BLaER1 (cell line): ENCODE results near the gene SIRPD.

Source experiments
- H3K27ac ChIP-seq: shearing (Covaris generic); formaldehyde crosslinking; 2 replicates; pipeline ENCODE4 v1.8.1; 2022
- H3K27me3 ChIP-seq: shearing (Covaris generic); formaldehyde crosslinking; 2 replicates; pipeline ENCODE4 v1.8.1; 2022
- H3K36me3 ChIP-seq: shearing (Covaris generic); formaldehyde crosslinking; 2 replicates; pipeline ENCODE4 v1.8.1; 2022
- H3K4me1 ChIP-seq: shearing (Covaris generic); formaldehyde crosslinking; 2 replicates; pipeline ENCODE4 v1.8.1; 2022
- H3K4me2 ChIP-seq: shearing (Covaris generic); formaldehyde crosslinking; 2 replicates; pipeline ENCODE4 v1.8.1; 2022
- H3K4me3 ChIP-seq: shearing (Covaris generic); formaldehyde crosslinking; 2 replicates; pipeline ENCODE4 v1.8.1; 2022
- H3K9ac ChIP-seq: shearing (Covaris generic); formaldehyde crosslinking; 2 replicates; pipeline ENCODE4 v1.8.1; 2022
- H3K9me3 ChIP-seq: shearing (Covaris generic); formaldehyde crosslinking; 2 replicates; pipeline ENCODE4 v1.8.1; 2022
- H4K20me1 ChIP-seq: shearing (Covaris generic); formaldehyde crosslinking; 2 replicates; pipeline ENCODE4 v1.8.1; 2022
- Cebpa-rat ChIP-seq: shearing (Covaris generic); IDR thresholded peaks from 2 replicates; pipeline ENCODE4 v1.8.1; 2022

The SIRPD gene

DNA sequence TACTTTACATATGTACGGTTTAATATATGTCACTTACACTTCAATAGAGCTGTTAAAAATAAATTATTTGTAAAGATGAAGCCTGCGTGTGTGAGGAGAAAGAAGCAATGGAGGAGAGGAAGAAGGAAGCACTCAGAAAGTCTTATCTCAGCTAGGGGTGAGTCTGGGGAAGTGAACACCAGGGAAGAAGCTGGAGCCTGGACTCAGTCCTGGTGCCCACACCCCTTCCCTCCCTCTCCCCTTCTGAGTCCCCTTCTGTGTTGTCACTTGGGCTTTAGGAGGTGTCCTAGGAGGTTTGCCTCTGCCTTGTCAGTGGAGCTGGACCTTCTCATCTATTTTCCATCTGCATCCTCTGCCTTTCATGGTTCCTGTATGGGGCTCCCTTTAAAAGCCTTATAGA is 68.2 kb downstream of the SIRPD start:
- Histone ChIP-seq H3K27ac (no peak overlapping the region), H3K27me3 (no peaks in the 10 kb centered on the region), H3K36me3 (no peaks in the 10 kb centered on the region), H3K4me1 (peaks cover 39% of the 10 kb centered on the region), H3K4me2 (no peak overlapping the region), H3K9ac (no peak overlapping the region), H4K20me1 (no peaks in the 10 kb centered on the region), H3K9me3 (peaks cover 6% of the 10 kb centered on the region), H3K4me3 (no peak overlapping the region)
- TF ChIP-seq Cebpa-rat: no peak

DNA sequence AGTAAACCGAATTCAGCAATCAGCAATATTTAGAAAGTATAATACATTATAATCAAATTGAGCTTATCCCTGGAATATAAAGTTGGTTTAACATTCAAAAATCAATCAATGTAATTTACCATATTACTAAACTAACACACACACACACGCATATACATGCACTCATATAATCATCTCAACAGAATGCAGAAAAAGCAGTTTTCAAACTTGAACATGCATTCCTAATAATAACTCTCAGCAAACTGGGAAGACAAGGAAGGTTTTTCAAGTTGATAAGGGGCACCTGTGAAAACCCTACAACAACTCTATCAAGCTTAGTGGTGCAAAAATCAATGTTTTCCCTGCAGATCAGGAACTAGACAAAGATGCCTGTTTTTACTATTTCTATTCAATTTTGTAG is 70.9 kb downstream of the SIRPD start:
- Histone ChIP-seq H3K9me3 (peaks cover 6% of the 10 kb centered on the region), H3K27ac (no peak overlapping the region), H4K20me1 (no peaks in the 10 kb centered on the region), H3K4me3 (no peak overlapping the region), H3K27me3 (no peaks in the 10 kb centered on the region), H3K4me2 (no peak overlapping the region), H3K9ac (no peak overlapping the region), H3K4me1 (peaks cover 16% of the 10 kb centered on the region), H3K36me3 (no peaks in the 10 kb centered on the region)
- no peak for TF ChIP-seq Cebpa-rat

DNA sequence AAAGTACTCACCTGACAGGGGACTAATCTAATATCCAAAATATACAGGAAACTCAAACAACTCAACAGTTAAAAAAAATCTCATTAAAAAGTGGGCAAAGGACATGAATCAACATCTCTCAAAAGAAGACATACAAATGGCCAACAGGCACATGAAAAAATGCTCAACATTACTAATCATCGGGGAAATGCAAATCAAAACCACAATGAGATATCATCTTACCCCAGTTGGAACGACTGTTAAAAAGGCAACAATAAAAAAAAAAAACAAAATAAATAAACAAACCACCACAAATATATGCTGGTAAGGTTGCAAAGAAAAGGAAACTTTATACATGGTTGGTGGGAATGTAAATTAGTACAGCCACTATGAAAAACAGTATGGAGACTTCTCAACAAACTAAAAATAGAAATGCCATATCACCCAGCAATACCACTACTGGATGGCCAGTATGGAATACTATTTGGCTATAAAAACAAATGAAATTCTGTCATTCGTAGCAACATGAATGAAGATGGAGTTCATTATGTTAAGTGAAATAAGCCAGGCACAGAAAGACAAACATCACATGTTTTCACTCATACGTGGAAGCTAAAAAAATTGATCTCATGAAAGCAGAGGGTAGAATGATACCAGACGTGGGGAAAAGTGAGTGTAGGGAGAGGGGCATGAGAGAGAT is 72.9 kb downstream of the SIRPD start:
- no peaks in the 10 kb centered on the region for H3K36me3 ChIP-seq
- peaks cover 5% of the 10 kb centered on the region; the same call in 1 of the 2 replicates for H3K4me1 ChIP-seq
- H3K9me3 ChIP-seq: peaks cover 6% of the 10 kb centered on the region
- no peak for TF ChIP-seq Cebpa-rat
- H3K4me2 ChIP-seq: 0 out of 2 replicates have a peak overlapping the region, but pooled peaks have one; percentile 0
- no peak overlapping the region for H3K4me3 ChIP-seq
- H3K27ac ChIP-seq: no peak overlapping the region
- H3K27me3 ChIP-seq: no peaks in the 10 kb centered on the region
- H3K9ac ChIP-seq: no peak overlapping the region
- no peaks in the 10 kb centered on the region for H4K20me1 ChIP-seq
